ENCODE data around the gene WBP2.

The WBP2 gene

DNA sequence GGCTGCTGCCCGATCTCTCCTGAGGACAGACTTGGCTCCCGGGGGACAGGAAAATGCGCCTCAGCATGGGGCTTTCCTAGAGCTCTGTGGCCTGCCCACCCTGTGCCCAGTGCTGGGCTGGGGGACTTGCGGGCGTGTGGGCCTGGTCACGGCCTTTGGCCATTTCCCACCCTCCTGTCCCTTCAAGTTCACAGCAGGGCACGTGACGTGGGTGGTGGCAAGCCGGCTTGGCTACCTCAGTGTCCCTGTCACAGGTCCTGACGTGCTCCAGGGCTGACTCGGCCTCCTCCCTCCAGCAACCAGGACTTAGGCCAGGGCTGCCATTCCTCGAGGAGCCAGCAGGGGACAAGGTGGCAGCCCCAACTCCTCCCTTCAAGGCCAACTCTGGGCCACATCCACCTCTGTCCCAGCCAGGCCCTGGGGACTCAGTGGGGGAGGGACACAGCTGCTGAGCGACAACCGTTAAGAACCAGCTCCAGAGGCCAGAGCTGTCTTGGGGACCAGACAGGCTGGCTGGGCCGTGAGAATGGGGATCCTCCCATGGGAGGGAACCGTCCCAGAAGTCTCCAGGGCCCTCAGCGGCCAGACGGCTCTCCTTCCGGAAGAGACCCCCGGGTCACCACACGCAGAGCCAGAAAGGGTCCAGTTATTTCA is 9.9 kb downstream of the WBP2 start:
- DNase-seq (ENCODE audit: low read depth in 2 of 2, low spot score in 1 of 2), result no peak

- DNase-seq (ENCODE audit: low read depth in 2 of 2, low spot score in 1 of 2), result no peak
Measured at GRCh38 chr17:75844530-75845057, 10.5 kb downstream of the WBP2 start.

- DNase-seq (ENCODE audit: low read depth in 2 of 2, low spot score in 1 of 2), result no peak
Measured at GRCh38 chr17:75843577-75844529, 11.3 kb downstream of the WBP2 start, which contains the start of gene UNC13D. Gene UNC13D (minus strand): TSS chr17:75844404. CDS start chr17:75844337, 67 bp downstream.

DNA sequence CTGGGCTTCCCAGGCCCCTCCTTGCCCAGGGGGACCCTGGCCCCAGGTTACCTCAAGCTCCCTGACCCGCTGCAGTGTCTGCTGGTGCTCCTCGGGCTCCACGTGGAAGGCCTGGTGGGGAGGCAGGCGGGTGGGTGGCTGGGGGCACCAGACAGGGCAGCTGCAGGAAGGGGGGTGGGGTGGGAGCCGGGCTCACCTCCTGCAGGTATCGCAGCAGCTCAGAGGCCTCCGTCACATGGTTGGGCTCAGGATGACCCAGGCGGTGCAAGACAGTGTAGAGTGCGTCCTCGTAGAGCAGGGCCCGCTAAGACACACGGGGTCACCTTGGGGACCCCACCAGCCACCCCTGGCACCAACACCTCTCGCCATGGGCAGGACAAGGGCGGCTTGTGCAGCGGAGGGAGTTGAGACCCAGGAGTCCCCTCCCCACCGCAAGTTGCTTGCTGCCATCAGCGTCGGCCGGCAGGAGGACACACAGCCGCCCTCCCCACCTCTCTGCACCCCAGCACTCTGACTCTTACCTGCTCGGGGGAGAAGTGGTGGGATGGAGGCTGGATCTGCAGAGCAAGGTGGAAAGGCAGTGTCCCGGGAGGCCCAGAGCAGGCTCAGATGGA is 12.1 kb downstream of the WBP2 start:
- DNase-seq (ENCODE audit: low read depth in 2 of 2, low spot score in 1 of 2), result no peak

- no peak for DNase-seq (ENCODE audit: low read depth in 2 of 2, low spot score in 1 of 2)
Measured at GRCh38 chr17:75842411-75842810, 12.7 kb downstream of the WBP2 start.

GRCh38 chr17:75840799-75841164 is 14.4 kb downstream of the WBP2 start:
- no peak for DNase-seq (ENCODE audit: low read depth in 2 of 2, low spot score in 1 of 2)

- no peak for DNase-seq (ENCODE audit: low read depth in 2 of 2, low spot score in 1 of 2)
Measured at GRCh38 chr17:75839942-75840798, 15.0 kb downstream of the WBP2 start.

- DNase-seq (ENCODE audit: low read depth in 2 of 2, low spot score in 1 of 2), result no peak
Measured at GRCh38 chr17:75838410-75838809, 16.7 kb downstream of the WBP2 start.

GRCh38 chr17:75837899-75838298 is 17.2 kb downstream of the WBP2 start:
- DNase-seq (ENCODE audit: low read depth in 2 of 2, low spot score in 1 of 2), result no peak

- no peak for DNase-seq (ENCODE audit: low read depth in 2 of 2, low spot score in 1 of 2)
Measured at GRCh38 chr17:75836605-75837004, 18.5 kb downstream of the WBP2 start.

DNA sequence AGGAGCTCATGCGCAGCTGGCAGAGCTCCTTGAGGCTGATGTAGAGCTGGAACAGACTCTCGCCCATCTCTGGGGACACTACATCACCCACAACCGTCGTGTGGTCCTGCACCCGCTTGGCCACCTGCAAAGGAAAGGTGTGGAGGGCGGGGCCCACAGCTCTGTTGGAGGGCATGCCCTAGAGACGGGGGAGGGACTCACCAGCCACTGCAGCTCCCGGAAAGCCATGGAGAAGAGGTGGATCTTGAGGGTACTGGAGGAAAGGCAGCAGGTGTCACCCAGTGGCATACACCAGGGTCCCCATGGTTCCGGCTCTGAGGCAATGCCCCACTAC is 19.5 kb downstream of the WBP2 start:
- no peak for DNase-seq (ENCODE audit: low read depth in 2 of 2, low spot score in 1 of 2)

DNA sequence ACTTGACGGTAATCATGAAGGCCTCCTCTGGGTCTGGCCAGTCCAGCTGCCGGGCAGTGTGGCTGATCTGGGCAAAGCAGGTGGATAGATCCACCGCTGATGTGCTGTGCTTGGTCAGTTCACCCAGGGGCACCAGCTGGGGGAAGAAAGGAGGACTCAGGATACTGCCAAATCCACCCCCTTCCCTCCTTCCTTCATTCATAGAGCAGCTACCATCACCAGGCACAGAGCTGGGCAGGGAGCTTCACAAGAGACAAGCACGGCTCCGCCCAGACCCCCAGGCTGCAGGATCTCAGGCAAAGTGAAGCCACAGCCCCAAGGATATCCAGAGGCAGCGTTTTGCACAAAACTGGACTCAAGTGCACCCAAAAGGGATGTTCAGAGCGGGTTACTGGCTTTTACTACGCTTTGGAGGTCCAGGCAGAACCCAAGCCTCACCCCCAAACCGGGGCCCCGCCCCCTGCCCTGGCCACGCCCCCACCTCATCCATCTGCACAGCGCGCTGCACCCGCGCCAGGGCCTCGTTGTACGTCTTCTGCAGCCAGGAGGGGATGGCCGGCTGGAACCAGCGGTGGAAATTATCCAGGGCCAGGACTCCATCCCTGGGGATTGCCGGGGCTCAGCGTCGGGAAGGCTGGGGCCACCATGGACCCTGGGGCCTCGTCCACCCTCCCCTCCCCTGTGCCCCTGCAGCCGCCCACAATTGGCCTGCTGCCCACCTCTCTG is 20.0 kb downstream of the WBP2 start:
- no peak for DNase-seq (ENCODE audit: low read depth in 2 of 2, low spot score in 1 of 2)

- DNase-seq (ENCODE audit: low read depth in 2 of 2, low spot score in 1 of 2), result no peak
Measured at GRCh38 chr17:75834279-75834920, 20.7 kb downstream of the WBP2 start.

DNA sequence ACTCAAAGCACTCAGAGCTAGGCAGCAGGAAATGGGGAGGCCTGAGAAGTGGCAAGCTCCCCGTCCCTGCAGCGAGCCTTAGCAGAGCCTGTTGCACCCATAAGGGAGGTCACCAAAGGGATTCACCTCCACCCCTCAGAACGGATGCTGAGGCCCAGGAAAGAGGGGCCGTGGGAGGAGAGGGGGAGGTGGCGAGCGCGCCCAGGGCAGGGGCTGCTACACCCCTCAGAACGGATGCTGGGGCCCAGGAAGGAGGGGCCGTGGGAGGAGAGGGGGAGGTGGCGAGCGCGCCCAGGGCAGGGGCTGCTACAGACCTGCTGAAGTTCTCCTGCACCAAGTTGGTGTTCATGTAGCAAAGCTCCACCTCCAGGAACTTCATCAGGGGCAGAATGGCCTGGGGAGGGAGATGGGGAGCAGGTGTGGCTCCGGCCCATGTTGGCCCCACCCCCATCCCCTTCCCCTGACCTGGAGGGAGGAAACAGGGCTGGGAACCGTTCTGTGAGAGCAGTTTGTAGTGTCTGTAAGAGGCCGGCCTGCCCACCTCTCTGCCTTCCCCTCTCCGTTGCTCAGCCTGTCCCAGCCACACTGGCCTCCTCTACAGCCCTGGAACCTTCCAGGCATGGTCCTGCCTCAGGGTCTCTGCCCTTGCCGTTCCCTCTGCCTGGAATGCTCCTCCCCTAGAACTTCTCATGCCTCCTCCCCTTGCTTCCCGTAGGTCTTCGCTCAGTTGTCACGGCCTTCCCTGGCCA is 22.3 kb downstream of the WBP2 start:
- DNase-seq (ENCODE audit: low read depth in 2 of 2, low spot score in 1 of 2), result no peak

- no peak for DNase-seq (ENCODE audit: low read depth in 2 of 2, low spot score in 1 of 2)
Measured at GRCh38 chr17:75832164-75832651, 22.9 kb downstream of the WBP2 start.

- no peak for DNase-seq (ENCODE audit: low read depth in 2 of 2, low spot score in 1 of 2)
Measured at GRCh38 chr17:75831032-75831571, 24.0 kb downstream of the WBP2 start.

- no peak for DNase-seq (ENCODE audit: low read depth in 2 of 2, low spot score in 1 of 2)
Measured at GRCh38 chr17:75830164-75831031, 24.7 kb downstream of the WBP2 start.

DNA sequence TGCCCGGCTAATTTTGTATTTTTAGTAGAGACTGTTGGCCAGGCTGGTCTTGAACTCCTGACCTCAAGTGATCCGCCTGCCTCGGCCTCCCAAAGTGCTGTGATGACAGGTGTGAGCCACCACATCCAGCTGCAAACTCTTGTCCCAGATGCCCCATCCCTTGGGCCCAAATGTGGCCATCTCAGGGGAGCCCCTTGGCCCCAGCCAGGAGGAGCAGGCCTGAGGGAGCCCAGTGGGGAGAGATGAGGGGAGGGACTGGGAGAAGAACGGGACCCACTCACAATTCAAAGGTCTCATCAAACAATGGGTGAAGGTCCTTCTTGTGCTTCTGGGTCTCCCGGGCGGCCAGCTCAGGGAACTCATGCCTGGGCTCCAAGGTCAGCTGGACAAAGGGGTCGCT is 25.4 kb downstream of the WBP2 start:
- no peak for DNase-seq (ENCODE audit: low read depth in 2 of 2, low spot score in 1 of 2)
